ENCODE data around the gene SLC22A5.
"Not testable (repeated sequence)": the region's sequence is repeated elsewhere in the genome, so short reads cannot be mapped to it uniquely, and the experiment has no call there.

Gene SLC22A5

GRCh38 chr5:132415516-132415915, 46.0 kb downstream of the SLC22A5 start:
- DNase-seq: not testable (repeated sequence)

GRCh38 chr5:132416306-132417009, 46.9 kb downstream of the SLC22A5 start:
- no peak for DNase-seq

GRCh38 chr5:132417010-132417439, 47.5 kb downstream of the SLC22A5 start:
- no peak for DNase-seq

GRCh38 chr5:132417461-132417860, 48.0 kb downstream of the SLC22A5 start:
- no peak for DNase-seq

GRCh38 chr5:132417889-132418485, 48.5 kb downstream of the SLC22A5 start:
- DNase-seq: no peak

- DNase-seq: no peak
These were observed 49.4 kb downstream of the SLC22A5 start for GRCh38 chr5:132418881-132419280.

- peak; percentile 74 for DNase-seq
These were observed 50.3 kb downstream of the SLC22A5 start for GRCh38 chr5:132419502-132420468.

GRCh38 chr5:132420706-132421272, 51.3 kb downstream of the SLC22A5 start:
- peak; percentile 64 for DNase-seq

- no peak for DNase-seq
These were observed 52.0 kb downstream of the SLC22A5 start for GRCh38 chr5:132421462-132421861.

- no peak for DNase-seq
These were observed 53.4 kb downstream of the SLC22A5 start for GRCh38 chr5:132422720-132423437.

- no peak for DNase-seq
These were observed 54.0 kb downstream of the SLC22A5 start for GRCh38 chr5:132423438-132423898.

- DNase-seq: no peak
These were observed 54.8 kb downstream of the SLC22A5 start for GRCh38 chr5:132424167-132424880.

GRCh38 chr5:132425009-132425937, 55.8 kb downstream of the SLC22A5 start:
- DNase-seq: peak; percentile 93

- DNase-seq: no peak
These were observed 56.5 kb downstream of the SLC22A5 start for GRCh38 chr5:132425975-132426524.

- peak; percentile 89 for DNase-seq
These were observed 57.1 kb downstream of the SLC22A5 start for GRCh38 chr5:132426525-132427138.

GRCh38 chr5:132427281-132428146, 58.0 kb downstream of the SLC22A5 start:
- DNase-seq: peak; percentile 80

GRCh38 chr5:132428147-132428482, 58.6 kb downstream of the SLC22A5 start:
- no peak for DNase-seq
